Bronchial epithelial cell (primary cell): ENCODE measurements around the gene C5orf47. TPM values are rescaled to one million over a fixed set of nuclear protein-coding genes. Genes with fewer than 3 reads are reported as not detected.
"Not testable (repeated sequence)": the region's sequence is repeated elsewhere in the genome, so short reads cannot be mapped to it uniquely, and the experiment has no call there.

Source experiments
- DNase-seq: peaks from one replicate; pipeline ENCODE4 v3.0.0-alpha.2; 2010; ENCODE audit warnings: low read depth
- FAIRE-seq: peaks from 2 replicates; lab custom pipeline; 2011; peaks lifted over from hg19 to GRCh38; lab: Jason Lieb, UNC
- H3K27me3 ChIP-seq: 2 replicates; pipeline ENCODE4 v1.5.1; 2011; ENCODE audit warnings: low read length; ENCODE audit not compliant: control insufficient read depth, insufficient read depth
- H3K36me3 ChIP-seq: 2 replicates; pipeline ENCODE4 v1.5.1; 2011; ENCODE audit warnings: low read length; ENCODE audit not compliant: control insufficient read depth, insufficient read depth
- H3K4me3 ChIP-seq: 2 replicates; pipeline ENCODE4 v1.5.1; 2011; ENCODE audit warnings: mild to moderate bottlenecking, low read depth, low read length, control low read depth
- total RNA-seq: library from RNA; depleted of rRNA; stranded (reverse); fragments of >200 nt; gene quantifications from 2 replicates; pipeline ENCODE4 v1.2.1, GENCODE V29; 2014
- TF ChIP-seq, protein P1 (sequence below): IDR thresholded peaks from 2 replicates; pipeline ENCODE4 v1.5.1; 2011; ENCODE audit warnings: mild to moderate bottlenecking, moderate library complexity, low read length, control low read depth, inconsistent platforms; ENCODE audit not compliant: insufficient read depth, severe bottlenecking

Gene C5orf47
- total RNA-seq, 1 donor from 2014 or later = under 0.01 TPM

DNA sequence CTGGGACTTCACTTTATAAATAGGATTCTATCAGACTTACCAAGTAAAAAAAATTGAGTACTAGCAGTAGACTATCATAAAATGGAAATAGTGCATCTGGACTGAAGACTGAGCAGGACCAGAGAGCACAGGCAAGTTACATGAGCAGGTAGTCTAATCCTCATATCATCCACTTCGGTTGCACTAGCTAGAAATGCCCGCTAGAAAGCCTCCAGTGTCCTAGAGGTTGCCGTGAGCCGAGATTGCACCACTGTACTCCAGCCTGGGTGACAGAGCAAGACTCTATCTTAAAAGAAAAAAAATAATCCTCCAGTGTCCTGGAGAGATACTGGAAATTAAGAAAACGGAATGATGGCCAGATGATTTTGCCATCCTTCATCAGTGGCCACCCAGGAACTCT lies 20.0 kb downstream of the C5orf47 start:
- Histone ChIP-seq H3K4me3 (no peak overlapping the region), H3K36me3 (no peaks in the 10 kb centered on the region), H3K27me3 (no peaks in the 10 kb centered on the region)
- TF ChIP-seq, protein P1, sequence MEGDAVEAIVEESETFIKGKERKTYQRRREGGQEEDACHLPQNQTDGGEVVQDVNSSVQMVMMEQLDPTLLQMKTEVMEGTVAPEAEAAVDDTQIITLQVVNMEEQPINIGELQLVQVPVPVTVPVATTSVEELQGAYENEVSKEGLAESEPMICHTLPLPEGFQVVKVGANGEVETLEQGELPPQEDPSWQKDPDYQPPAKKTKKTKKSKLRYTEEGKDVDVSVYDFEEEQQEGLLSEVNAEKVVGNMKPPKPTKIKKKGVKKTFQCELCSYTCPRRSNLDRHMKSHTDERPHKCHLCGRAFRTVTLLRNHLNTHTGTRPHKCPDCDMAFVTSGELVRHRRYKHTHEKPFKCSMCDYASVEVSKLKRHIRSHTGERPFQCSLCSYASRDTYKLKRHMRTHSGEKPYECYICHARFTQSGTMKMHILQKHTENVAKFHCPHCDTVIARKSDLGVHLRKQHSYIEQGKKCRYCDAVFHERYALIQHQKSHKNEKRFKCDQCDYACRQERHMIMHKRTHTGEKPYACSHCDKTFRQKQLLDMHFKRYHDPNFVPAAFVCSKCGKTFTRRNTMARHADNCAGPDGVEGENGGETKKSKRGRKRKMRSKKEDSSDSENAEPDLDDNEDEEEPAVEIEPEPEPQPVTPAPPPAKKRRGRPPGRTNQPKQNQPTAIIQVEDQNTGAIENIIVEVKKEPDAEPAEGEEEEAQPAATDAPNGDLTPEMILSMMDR = no peak
- FAIRE-seq = no peak
- no peak for DNase-seq

- H3K27me3 ChIP-seq = no peaks in the 10 kb centered on the region
- FAIRE-seq (no peak), DNase-seq (no peak)
- no peak overlapping the region for H3K4me3 ChIP-seq
- no peaks in the 10 kb centered on the region for H3K36me3 ChIP-seq
- TF ChIP-seq, protein P1 = no peak
These were observed 21.4 kb downstream of the C5orf47 start for GRCh38 chr5:174010365-174010764.

GRCh38 chr5:174011441-174011840 lies 22.5 kb downstream of the C5orf47 start:
- Histone ChIP-seq H3K27me3 (no peaks in the 10 kb centered on the region), H3K36me3 (no peaks in the 10 kb centered on the region), H3K4me3 (no peak overlapping the region)
- TF ChIP-seq, protein P1 = no peak
- no peak for FAIRE-seq
- DNase-seq = no peak

- DNase-seq = peak; percentile 62
- FAIRE-seq, H3K27me3 ChIP-seq, H3K36me3 ChIP-seq, H3K4me3 ChIP-seq: not testable (repeated sequence)
- TF ChIP-seq, protein P1 = peak; percentile 24
These were observed 31.3 kb downstream of the C5orf47 start for GRCh38 chr5:174020069-174020927.

- Histone ChIP-seq H3K27me3 (no peaks in the 10 kb centered on the region), H3K36me3 (no peaks in the 10 kb centered on the region), H3K4me3 (no peak overlapping the region)
- DNase-seq (no peak), FAIRE-seq (no peak)
- TF ChIP-seq, protein P1 = no peak
These were observed 31.9 kb downstream of the C5orf47 start for GRCh38 chr5:174020928-174021304.
